ENCODE data around the gene ATXN1. TPM values are rescaled to one million over a fixed set of nuclear protein-coding genes. Genes with fewer than 3 reads are reported as not detected.

The ATXN1 gene
- polyA plus RNA-seq, 2 of the 4 experiments (the other 2 are of a cell fraction), result 2.9 to 8.3 TPM

DNA sequence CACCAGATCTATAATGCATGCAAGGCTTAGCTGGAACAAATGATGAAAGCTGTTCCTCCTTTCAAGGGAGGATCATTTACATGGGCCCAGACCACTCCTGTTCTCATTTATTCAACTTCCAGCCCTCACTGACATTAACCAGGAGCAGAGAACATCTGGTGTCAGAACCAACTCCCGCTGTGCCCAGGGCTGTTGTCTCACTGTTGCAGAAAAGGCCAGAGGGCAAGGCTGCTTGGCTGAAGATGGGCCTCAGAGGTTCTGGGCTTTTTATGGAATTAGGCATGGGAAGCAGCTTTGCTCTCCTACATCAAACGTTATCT, 358.7 kb downstream of the ATXN1 start:
- DNase-seq (ENCODE audit: low read depth in 1 of 2, low spot score in 1 of 2) (no peak), FAIRE-seq (no peak), ATAC-seq (no peak)
- ChIA-PET CTCF (interaction anchor here (1.2 kb wide), 2 partner anchors 18 to 47 kb away, joined by 3 to 4 read pairs; no protein-coding TSS in a partner anchor), POLR2A (no interaction called here)
- Histone ChIP-seq H3K9me3 (no peaks in the 10 kb centered on the region), H3K4me2 (no peak overlapping the region), H3K4me3 (no peak overlapping the region), H3K27ac (no peak overlapping the region), H3K4me1 (no peaks in the 10 kb centered on the region)
- TF ChIP-seq RAD21 (conservative IDR thresholded peaks at IDR 0.05 in 1 of 2, IDR thresholded peaks at IDR 0.05 in 1 of 2) (no peak), HOXB5 (CRISPR knock-in tag; IDR thresholded peaks at IDR 0.05) (no peak), FOSB (CRISPR knock-in tag; IDR thresholded peaks at IDR 0.05) (no peak), HEYL (CRISPR knock-in tag; IDR thresholded peaks at IDR 0.05) (no peak), POLR2A (IDR thresholded peaks at IDR 0.05; ENCODE audit: low read length) (no peak), ZSCAN20 (CRISPR knock-in tag; IDR thresholded peaks at IDR 0.05) (no peak), PHF8 (IDR thresholded peaks at IDR 0.05; ENCODE audit: borderline replicate concordance, low read depth) (no peak), ZFP36 (IDR thresholded peaks at IDR 0.05; ENCODE audit: borderline replicate concordance, partially characterized antibody) (no peak), RARB (CRISPR knock-in tag; IDR thresholded peaks at IDR 0.05) (no peak), BHLHE40 (IDR thresholded peaks at IDR 0.05; ENCODE audit: low read depth, low read length) (no peak), RFX5 (IDR thresholded peaks at IDR 0.05) (no peak), CBX8 (IDR thresholded peaks at IDR 0.05) (no peak), ATOH8 (CRISPR knock-in tag; IDR thresholded peaks at IDR 0.05; ENCODE audit: low read depth) (no peak), POLR2AphosphoS2 (conservative IDR thresholded peaks at IDR 0.05; ENCODE audit: low read length) (no peak), BCL3 (IDR thresholded peaks at IDR 0.05) (no peak), CBX2 (IDR thresholded peaks at IDR 0.05; ENCODE audit: borderline replicate concordance, low read depth) (no peak), CHD4 (IDR thresholded peaks at IDR 0.05; ENCODE audit: borderline replicate concordance) (no peak)
- TF ChIP-seq, protein P1, sequence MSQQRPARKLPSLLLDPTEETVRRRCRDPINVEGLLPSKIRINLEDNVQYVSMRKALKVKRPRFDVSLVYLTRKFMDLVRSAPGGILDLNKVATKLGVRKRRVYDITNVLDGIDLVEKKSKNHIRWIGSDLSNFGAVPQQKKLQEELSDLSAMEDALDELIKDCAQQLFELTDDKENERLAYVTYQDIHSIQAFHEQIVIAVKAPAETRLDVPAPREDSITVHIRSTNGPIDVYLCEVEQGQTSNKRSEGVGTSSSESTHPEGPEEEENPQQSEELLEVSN (IDR thresholded peaks at IDR 0.05; ENCODE audit: borderline replicate concordance, low read depth), result no peak
- TF ChIP-seq, protein P2, sequence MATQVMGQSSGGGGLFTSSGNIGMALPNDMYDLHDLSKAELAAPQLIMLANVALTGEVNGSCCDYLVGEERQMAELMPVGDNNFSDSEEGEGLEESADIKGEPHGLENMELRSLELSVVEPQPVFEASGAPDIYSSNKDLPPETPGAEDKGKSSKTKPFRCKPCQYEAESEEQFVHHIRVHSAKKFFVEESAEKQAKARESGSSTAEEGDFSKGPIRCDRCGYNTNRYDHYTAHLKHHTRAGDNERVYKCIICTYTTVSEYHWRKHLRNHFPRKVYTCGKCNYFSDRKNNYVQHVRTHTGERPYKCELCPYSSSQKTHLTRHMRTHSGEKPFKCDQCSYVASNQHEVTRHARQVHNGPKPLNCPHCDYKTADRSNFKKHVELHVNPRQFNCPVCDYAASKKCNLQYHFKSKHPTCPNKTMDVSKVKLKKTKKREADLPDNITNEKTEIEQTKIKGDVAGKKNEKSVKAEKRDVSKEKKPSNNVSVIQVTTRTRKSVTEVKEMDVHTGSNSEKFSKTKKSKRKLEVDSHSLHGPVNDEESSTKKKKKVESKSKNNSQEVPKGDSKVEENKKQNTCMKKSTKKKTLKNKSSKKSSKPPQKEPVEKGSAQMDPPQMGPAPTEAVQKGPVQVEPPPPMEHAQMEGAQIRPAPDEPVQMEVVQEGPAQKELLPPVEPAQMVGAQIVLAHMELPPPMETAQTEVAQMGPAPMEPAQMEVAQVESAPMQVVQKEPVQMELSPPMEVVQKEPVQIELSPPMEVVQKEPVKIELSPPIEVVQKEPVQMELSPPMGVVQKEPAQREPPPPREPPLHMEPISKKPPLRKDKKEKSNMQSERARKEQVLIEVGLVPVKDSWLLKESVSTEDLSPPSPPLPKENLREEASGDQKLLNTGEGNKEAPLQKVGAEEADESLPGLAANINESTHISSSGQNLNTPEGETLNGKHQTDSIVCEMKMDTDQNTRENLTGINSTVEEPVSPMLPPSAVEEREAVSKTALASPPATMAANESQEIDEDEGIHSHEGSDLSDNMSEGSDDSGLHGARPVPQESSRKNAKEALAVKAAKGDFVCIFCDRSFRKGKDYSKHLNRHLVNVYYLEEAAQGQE (IDR thresholded peaks at IDR 0.05), result no peak
- WGBS (ENCODE audit: missing lambda C conversion rate), result 75% methylated on average over 2 of the region's 2 CpGs

GRCh38 chr6:16400248-16400760, 361.0 kb downstream of the ATXN1 start:
- ChIA-PET CTCF (interaction anchor here (1.7 kb wide), 1 partner anchor 68 kb away, joined by 5 read pairs; no protein-coding TSS in a partner anchor), POLR2A (interaction anchor here (0.5 kb wide), 1 partner anchor 116 kb away, joined by 7 read pairs; no protein-coding TSS in a partner anchor)
- Histone ChIP-seq H3K4me3 (no peak overlapping the region), H3K9me3 (no peaks in the 10 kb centered on the region), H3K4me1 (no peaks in the 10 kb centered on the region), H3K4me2 (no peak overlapping the region), H3K27ac (no peak overlapping the region)
- no peak for DNase-seq (ENCODE audit: low read depth in 1 of 2, low spot score in 1 of 2)
- TF ChIP-seq ZSCAN20 (CRISPR knock-in tag; IDR thresholded peaks at IDR 0.05) (no peak), CHD4 (IDR thresholded peaks at IDR 0.05; ENCODE audit: borderline replicate concordance) (no peak), RCOR1 (IDR thresholded peaks at IDR 0.05; ENCODE audit: low read depth, low read length) (no peak), CBX2 (IDR thresholded peaks at IDR 0.05; ENCODE audit: borderline replicate concordance, low read depth) (no peak), RARB (CRISPR knock-in tag; IDR thresholded peaks at IDR 0.05) (no peak), NFE2L2 (conservative IDR thresholded peaks at IDR 0.05; ENCODE audit: low read length) (no peak), PHF8 (IDR thresholded peaks at IDR 0.05; ENCODE audit: borderline replicate concordance, low read depth) (no peak), HOXA7 (CRISPR knock-in tag; IDR thresholded peaks at IDR 0.05) (no peak), ZFP36 (IDR thresholded peaks at IDR 0.05; ENCODE audit: borderline replicate concordance, partially characterized antibody) (no peak), RNF2 (IDR thresholded peaks at IDR 0.05; ENCODE audit: borderline replicate concordance, low read depth) (no peak), KDM5A (IDR thresholded peaks at IDR 0.05) (no peak), JUN (IDR thresholded peaks at IDR 0.05) (no peak), BCL3 (IDR thresholded peaks at IDR 0.05) (no peak)
- TF ChIP-seq, protein P3, sequence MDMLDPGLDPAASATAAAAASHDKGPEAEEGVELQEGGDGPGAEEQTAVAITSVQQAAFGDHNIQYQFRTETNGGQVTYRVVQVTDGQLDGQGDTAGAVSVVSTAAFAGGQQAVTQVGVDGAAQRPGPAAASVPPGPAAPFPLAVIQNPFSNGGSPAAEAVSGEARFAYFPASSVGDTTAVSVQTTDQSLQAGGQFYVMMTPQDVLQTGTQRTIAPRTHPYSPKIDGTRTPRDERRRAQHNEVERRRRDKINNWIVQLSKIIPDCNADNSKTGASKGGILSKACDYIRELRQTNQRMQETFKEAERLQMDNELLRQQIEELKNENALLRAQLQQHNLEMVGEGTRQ (IDR thresholded peaks at IDR 0.05), result no peak
- FAIRE-seq, result no peak
- no peak for ATAC-seq
- 84% methylated on average over 3 of the region's 3 CpGs for WGBS (ENCODE audit: missing lambda C conversion rate)
